ENCODE measurements around the gene POLR3E.

GRCh38 chr16:22252317-22252716, 44.9 kb upstream of the POLR3E start:
- TF ChIP-seq CTCF (IDR thresholded peaks at IDR 0.05; ENCODE audit: low read depth, low read length) (no peak), EZH2phosphoT487 (IDR thresholded peaks at IDR 0.05; ENCODE audit: low read depth) (no peak)

Data from OCI-LY3 (cell line).